ENCODE data around the gene LRRFIP1.
"Not testable (repeated sequence)": the region's sequence is repeated elsewhere in the genome, so short reads cannot be mapped to it uniquely, and the experiment has no call there.

Gene LRRFIP1

DNA sequence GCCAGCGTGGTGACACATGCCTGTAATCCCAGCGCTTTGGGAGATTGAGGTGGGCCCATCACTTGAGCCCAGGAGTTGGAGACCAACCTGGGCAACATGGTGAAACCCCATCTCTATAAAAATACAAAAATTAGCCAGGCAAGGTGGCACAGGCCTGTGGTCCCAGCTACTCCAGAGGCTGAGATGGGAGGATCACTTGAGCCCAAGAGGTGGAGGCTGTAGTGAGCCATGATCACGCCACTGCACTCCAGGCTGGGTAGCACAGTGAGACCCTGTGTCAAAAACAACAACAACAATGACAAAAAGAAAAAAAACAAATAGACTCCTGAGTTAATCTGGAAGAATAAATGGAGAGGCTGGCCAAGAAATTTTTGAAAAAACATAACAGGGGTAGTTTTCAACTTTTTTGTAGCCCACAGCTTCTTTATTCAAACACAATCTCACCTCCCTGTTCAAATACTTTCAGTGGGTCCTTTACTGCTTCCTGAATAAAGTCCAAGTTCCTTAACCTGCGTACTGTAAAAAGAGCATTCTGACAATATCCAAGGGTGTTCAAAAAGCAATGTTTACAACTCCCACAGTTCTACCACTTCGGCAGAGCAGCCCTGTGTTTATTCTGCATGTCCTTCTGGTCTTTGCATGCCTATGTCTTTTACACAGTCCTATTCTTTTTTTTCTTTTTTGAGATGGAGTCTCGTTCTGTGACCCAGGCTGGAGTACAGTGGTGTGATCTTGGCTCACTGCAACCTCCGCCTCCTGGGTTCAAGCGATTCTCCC is 53.5 kb downstream of the LRRFIP1 start:
- DNase-seq = no peak

GRCh38 chr2:237682151-237682550 is 54.8 kb downstream of the LRRFIP1 start:
- intact Hi-C loops (cut with DNase I) = no loop called here
- no peak for DNase-seq

More for the DNA sequence above, 53.5 kb downstream of the LRRFIP1 start:
- intact Hi-C loops (cut with DNase I) = no loop called here

DNA sequence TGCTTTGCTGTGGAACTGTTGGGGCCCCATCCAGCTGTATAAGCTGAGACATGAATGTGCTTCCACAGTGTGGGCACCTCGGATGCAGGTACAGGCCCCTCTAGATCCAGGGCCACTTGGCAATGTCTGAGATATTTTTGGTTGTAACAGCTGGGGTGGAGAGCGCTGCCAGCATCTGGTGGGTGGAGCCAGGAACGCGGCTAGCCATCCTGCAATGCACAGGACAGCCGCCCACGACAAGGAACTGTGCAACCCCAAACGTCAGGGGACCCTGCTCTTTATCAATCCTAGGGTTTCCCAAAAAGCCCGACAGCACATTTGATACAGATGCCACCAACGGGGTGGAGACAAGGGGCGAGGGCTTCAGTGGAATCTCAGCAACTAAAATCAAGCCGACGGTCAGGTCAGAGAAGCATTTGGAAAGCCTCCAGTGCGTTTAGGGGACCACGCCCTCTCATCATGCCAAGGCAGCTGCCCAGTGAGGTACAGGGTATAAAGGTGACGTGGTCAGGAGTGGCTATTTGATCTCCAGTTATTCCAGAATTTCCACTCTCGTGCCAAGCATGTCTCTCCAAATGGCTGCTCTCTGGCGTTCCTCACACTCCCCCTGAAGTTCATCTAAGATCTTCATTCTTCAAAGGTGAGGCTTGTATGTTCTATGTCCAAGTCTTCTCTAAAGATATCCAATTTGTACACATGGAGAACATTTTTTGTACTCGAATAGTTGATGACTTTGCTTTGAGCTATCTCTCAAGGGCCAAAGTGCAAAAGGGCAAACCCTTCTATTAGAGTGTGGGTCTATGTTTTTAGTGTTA is 55.7 kb downstream of the LRRFIP1 start:
- intact Hi-C loops (cut with DNase I) = no loop called here
- no peak for DNase-seq

DNA sequence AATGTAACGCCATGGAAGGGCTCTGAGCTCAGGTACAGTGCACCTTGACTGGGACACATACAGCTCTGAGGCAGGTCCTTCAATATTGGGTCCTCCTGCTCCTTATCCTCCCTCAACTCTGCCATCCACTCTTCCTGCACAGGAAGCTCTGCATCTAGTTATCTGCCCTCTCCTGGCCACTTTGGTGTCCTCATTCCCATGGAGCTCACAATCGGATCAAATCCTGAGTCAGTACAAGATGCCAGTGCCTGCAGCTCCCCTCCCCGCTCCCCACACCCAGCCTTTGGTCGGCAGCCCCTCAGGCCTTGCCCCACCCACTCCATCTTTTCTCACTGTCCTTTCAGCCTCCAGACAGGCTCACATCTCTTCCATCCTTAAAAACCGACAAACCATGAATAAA is 58.0 kb downstream of the LRRFIP1 start:
- no peak for DNase-seq

GRCh38 chr2:237686659-237687136 is 59.3 kb downstream of the LRRFIP1 start:
- peak in 1 of 10 donors; percentile 86 for DNase-seq
- intact Hi-C loops (cut with DNase I) = no loop called here

More for the DNA sequence above, 58.0 kb downstream of the LRRFIP1 start:
- intact Hi-C loops (cut with DNase I) = no loop called here

DNA sequence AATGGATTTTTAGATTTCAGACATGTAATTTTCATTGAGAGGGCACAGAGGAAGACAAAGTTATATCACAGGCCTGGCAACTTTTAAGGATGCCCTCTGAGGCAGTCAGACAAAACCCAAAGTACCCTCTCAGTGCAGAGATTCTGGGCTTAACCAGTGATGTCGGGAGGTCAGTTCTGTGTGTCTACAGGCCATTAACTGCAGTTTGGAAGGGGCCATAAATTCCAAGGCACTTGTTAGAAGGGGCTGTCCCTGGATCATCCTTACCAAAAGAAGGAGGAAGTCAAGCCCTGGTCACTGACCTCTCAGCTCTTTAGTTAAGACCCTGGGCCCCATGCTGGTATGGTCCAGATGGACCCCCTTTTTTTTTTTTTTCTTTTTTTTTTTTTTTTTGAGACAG is 60.7 kb downstream of the LRRFIP1 start:
- intact Hi-C loops (cut with DNase I) = no loop called here
- DNase-seq = no peak

GRCh38 chr2:237688541-237688940 is 61.2 kb downstream of the LRRFIP1 start:
- DNase-seq; intact Hi-C loops (cut with DNase I): not testable (repeated sequence)

DNA sequence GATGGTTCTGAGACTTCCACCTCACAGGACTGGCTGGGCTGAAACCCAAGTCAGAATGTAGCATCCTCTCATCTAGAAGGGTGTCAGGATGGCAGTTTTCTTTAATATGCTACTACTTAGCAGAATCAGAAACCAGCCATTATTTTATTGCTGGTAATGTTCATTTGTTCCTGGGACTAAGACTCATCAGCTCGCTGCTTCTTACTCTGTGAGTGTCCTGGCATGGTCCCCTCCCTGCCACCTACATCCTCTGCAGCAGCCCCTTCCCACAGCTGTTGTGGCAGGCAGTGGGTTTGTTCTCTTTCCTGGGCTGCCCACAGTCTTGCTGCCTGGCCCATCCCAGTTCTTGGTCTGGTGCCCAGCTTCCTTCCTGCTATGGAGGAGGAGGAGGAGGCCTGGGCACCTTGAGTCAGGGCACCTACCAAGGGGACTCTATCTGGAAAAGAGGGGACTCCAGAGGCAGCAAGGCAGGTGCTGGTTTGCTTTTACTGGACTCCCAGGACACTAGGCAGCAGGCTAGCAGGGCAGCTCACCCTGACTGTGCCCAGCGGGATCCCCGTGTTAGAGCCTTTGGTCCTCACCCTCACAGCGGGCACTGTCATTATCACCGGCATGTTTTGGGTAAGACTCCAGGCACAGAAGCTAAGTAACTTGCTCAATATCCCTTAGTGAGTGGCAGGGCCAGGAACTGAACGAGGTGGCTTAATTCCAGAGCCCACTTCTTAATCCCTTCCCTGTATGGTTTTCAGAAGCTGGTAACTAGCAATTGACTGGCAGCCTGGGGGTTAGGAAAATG is 62.1 kb downstream of the LRRFIP1 start:
- peak in 1 of 10 donors; percentile 82 for DNase-seq
- intact Hi-C loops (cut with DNase I) = no loop called here

DNA sequence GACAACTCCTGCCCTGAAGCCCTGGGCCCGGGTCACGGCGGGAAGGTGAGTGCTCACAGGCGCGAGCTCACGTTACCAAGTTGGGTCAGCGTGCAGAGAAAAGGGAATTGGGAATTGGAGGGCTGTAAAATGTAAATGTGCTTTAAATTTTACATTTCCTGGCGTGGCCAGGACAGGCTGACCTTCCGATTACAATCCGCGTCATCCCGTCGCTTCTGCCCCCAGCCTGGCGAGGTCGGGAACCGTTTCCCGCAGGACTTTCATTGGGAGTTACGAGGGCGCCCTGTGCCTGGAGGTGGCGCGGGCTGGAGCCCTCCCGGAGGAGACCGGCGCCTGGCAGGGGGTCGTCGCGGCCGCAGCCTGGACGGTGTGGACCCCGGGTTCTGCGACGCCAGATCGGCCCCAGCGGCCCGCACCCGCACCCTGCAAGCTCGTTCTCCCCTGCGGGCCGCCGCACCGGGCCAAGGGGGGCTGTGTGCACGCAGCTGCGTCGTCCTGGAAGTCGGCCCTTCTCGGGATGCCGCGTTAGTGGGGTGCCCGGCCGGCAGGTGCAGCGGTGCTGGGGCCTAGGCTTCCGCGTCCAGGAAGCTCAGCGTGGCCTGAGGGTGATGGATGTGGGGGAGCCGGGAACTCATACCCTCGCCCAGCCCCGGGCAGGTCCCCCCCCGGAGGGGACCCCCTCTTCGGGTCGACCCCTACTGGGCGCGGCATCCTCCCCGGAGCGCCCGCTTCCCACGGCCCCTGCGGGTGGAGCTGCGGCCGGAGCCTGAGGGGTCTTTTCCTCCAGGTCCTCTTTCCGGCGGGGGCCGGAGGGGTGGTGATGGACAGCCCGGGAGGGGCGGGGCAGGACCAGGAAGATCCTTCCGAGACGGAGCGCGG is 63.9 kb downstream of the LRRFIP1 start:
- DNase-seq = peak in 3 of 10 donors; percentile 30 to 94 (median 80)
- intact Hi-C loops (cut with DNase I) = no loop called here

DNA sequence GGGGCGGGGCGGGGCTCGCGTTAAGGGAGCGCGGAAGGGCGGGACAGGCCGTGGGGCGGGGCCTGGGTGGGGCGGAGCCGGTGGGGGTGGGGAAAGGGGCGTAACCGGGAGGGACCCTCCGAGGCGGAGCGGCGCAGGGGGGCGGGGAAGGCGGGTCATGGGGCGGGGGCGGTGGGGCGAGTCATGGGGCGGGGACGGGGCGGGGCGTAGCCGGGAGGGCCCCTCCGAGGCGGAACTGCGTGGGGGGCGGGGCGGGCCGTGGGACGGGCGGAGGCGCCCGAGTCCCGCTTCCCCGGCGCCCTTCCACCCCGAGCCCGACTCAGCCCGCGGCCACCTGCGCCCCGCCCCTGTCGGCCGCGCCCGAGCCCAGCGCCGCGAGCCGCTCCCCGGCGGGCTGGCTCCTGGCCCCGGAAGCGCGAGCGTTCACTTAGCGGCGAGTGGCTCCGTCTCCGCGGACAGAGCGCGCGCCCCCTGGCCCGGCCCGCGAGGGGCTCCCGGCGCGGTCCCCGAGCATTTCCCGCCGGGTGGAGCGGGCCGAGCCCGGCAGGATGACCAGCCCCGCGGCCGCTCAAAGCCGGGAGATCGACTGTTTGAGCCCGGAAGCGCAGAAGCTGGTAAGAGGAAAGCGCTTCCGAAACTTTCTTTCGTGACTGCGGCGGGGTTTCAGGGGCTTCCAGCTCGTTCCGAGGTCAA is 64.7 kb downstream of the LRRFIP1 start:
- intact Hi-C loops (cut with DNase I) = no loop called here

GRCh38 chr2:237692601-237693290 is 65.4 kb downstream of the LRRFIP1 start:
- peak in 2 of 10 donors; percentile 77 to 78 for DNase-seq
- intact Hi-C loops (cut with DNase I) = no loop called here

More for the DNA sequence above, 64.7 kb downstream of the LRRFIP1 start:
- peak in 9 of 10 donors; percentile 74 to 98 (median 86) for DNase-seq

DNA sequence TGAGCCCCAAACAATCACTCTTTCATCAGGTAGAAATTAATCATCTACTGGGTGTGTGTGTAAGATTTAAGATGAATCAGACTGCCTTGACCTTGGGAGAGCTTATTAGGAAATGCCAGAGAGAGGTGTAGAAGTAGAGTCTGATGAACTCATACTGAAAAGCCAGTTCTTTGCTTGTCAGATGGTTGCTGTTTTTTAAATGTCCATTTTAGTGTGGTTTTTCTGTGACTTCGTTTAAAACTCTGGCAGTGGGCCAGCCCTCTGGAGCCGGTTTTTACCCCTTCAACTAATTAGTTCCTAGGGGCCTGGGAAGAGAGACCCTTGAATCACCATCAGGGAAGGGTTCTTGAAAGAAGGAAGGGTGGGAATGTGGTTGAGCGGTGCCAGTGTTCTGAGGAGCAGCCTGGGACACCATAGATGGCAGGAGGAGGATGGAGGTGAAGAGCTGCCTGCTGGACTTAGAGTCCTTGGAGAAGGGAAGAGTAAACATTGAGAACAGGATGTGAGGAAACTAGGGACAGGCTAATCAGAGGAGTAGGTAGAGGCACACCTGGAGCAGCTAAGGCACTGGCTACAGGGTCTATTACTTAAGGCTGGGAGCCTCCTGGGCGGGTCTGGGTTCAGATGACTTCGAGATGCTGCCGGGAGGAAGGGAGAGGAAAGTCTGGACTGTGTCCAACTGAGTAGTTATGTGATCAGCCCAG is 66.1 kb downstream of the LRRFIP1 start:
- intact Hi-C loops (cut with DNase I) = no loop called here
- DNase-seq = no peak

DNA sequence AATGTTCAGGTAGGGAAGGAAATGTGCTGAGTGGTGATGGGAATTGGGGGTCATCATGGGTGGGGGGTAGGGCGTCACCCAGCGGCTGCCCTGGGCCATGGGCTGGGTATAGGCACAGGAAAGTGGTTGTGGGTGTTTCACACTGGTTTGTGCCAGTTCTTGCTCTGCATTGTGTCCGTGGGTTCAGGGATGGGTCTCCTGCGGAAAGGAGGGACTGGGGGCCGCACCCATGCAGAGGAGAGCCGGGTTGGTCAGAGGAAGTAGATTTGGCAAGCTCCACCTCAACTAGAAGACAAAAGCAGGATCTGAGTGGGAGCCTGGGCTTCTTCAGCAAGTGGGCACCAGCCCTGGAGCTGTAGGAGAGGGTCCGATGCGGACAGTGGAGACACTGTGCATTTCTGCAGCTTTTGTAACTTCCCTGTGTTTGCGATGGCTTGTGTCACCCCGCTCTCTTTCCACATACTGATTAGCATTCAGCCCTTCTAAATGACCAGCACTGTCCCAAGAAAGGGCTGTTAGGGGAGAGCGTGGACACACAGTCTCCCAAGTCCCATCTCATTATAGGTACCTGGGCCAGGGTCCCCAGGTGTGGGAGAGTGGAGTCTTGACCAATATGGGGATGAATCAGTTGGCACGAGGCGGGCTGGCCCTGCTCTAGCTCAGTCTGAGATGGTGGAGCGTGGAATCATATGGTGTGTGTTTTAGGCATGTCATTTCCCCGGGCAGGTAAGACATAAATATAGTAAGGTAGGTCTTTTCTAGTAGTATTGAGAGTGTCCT is 67.2 kb downstream of the LRRFIP1 start:
- peak in 1 of 10 donors; percentile 44 for DNase-seq
- intact Hi-C loops (cut with DNase I) = no loop called here

DNA sequence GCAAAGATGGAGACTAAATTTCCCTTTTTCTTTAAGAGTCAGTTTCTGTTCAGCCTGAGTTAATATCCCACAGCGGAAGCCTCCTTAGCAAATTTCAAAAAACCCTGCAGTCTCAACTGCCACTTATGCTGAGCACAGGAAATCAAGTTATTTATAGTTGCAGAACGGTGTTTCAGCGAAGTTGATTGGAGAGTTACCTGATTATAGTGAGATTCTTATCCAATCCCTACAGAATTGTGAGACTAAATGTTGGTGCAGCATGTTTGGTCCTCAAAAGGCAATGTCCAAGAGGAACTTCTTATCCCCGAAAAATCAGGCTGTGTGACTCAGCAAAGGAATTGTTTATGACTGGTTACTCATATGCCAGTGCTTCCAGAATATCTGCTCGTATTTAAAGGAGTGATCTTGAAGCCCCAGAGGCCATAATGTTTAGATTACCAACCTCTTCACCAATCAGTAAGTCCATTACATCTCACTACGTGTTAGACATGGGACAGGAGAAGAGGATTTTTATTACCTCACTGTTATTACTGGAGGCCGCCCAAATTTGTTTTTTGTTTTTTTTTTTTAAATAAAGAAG is 67.9 kb downstream of the LRRFIP1 start:
- DNase-seq = no peak
- intact Hi-C loops (cut with DNase I) = no loop called here

DNA sequence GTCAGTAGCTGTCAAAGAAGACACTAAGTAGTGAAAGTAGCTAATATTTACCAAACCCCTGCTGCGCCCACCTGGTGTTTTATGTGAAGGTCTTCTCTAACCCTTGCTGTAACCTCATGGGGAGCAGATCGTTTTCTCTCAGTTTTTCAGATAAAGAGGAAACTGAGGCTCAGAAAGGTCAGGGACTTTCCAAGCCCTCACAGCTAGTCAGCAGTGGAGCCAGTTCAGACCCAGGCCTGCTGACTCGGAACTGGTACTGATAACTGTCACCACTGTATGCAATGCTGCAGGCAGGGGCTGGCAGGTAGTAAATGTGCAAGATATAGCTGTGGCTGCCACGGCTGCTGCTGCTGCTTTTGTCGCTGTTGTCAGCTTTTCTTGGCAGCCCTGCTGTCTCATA is 69.1 kb downstream of the LRRFIP1 start:
- peak in 2 of 10 donors; percentile 75 to 76 for DNase-seq
- intact Hi-C loops (cut with DNase I) = no loop called here

- intact Hi-C loops (cut with DNase I) = no loop called here
- peak in 1 of 10 donors; percentile 50 for DNase-seq
These were observed 70.4 kb downstream of the LRRFIP1 start for GRCh38 chr2:237697586-237698357.

All from posterior cingulate gyrus (tissue), 11 donors.